GM19455 (cell line): ENCODE measurements around the gene RNF183.
"Not testable (repeated sequence)": the region's sequence is repeated elsewhere in the genome, so short reads cannot be mapped to it uniquely, and the experiment has no call there.

Source experiments
- ATAC-seq: cut with Tn5 transposase; IDR thresholded peaks from one replicate; pipeline ENCODE4 v1.9.1; 2021; ENCODE audit not compliant: unreplicated experiment

RNF183 gene

GRCh38 chr9:113317777-113318176, 14.6 kb upstream of the RNF183 start:
- ATAC-seq, result no peak

DNA sequence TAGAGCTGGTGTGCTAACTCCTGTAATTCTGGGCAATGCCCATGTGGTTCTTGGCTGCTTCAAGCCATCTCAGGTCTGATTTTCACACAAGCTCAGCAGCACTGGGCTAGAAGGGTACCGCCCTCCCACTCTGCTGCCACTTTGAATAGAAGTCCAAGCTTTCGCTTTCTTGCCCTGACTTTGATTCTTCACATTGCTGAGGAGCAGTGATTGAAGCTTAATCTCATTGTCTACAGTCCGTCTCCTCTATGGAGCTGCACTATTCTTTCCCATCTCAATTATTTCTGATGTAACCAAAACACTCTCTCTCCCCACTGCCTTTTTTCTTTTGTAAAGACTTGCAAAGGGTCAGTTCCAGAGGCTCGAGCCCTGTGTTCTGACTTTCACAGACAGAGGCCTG, 12.9 kb upstream of the RNF183 start:
- no peak for ATAC-seq

DNA sequence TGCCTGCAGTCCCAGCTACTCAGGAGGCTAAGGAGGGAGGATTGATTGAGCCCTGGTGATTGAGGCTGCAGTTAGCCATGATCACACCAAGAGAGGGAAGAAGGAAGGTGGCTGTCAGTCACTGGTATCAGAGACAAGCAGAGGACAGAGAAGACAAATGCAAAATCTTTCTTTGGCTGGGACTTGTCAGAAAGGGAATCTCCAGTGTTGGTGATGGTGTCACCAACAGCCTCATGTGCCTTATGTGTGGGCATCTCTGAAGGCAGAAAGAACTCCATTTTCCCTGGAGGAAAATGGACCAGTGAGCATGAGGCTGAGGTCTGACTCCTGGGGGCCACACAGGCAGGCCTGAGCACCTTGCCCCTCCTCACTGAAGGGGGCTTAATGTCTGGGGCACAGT, 12.1 kb upstream of the RNF183 start:
- ATAC-seq, result no peak

DNA sequence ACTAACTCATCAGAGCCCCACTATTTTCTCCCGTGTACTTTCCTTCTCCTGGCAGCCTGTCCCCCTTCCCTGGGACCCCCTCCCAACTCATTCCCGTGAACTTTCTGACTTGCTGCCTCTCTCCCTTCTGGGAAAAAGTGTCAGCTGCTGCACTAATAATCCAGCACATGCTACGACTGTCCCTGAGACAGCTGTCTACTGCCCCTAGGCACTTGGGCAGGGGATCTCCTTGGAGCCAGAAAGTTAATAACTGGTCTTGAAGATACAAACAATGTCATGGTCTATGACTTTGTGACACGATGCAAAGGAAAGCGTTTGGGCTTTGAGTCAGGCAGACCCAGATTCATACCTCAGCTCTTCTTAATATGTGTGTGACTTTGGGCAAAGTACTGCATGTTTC, 10.1 kb upstream of the RNF183 start:
- no peak for ATAC-seq

- no peak for ATAC-seq
These were observed 8.8 kb upstream of the RNF183 start for GRCh38 chr9:113311961-113312360.

DNA sequence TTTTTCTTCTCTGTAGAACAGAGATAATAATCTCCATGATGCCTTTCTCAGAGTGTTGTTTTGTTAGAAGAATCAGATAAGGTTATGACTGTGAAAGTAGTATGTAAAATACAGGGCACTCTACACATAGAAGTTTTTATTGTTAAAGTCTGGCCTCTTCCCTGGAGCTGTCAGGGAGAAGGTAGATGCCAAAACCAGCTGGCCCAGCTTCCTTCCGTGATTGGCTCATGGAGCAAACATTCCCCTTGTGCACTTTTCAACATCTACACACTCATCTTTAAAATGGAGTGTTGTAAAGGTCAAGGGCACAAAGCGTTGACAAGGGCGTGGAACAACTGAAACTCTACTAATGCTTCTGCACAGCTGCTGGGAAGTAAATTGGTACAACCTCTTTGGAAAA, 7.4 kb upstream of the RNF183 start:
- ATAC-seq, result no peak

DNA sequence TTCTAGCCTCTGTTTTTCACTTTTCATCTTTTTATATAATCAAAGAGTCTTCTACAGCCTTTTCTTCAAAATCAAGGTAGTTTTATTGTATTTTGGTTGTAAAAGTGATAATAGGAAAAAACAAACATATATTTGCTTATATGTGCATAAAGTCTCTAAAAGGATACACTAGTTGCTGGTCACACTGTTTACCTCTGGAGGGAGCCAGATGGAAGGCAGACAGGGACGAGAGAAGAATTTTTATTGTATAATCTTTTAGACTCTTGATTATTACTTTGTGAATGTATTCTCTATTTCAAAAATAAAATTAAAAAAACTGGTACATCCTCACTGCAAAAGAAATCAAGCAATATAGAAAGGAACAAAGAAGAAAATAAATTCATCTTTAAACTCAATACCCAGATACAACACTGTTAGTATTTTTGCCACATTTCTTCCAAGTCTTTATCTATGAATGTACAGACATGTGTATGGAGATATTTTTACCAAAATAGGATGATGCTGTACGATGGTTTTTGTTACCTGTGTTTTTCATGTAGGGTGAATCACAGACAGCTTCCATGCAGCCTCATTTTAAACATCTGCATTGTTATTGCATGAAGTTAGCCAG, 6.1 kb upstream of the RNF183 start:
- no peak for ATAC-seq

GRCh38 chr9:113307396-113307975, 4.3 kb upstream of the RNF183 start:
- ATAC-seq, result no peak

- no peak for ATAC-seq
These were observed 3.4 kb upstream of the RNF183 start for GRCh38 chr9:113306566-113306965.

- ATAC-seq, result no peak
These were observed 1.6 kb downstream of the RNF183 start for GRCh38 chr9:113301548-113301947.

GRCh38 chr9:113299800-113300292, 3.3 kb downstream of the RNF183 start:
- ATAC-seq, result no peak

GRCh38 chr9:113298924-113299770, 4.0 kb downstream of the RNF183 start:
- ATAC-seq, result no peak

DNA sequence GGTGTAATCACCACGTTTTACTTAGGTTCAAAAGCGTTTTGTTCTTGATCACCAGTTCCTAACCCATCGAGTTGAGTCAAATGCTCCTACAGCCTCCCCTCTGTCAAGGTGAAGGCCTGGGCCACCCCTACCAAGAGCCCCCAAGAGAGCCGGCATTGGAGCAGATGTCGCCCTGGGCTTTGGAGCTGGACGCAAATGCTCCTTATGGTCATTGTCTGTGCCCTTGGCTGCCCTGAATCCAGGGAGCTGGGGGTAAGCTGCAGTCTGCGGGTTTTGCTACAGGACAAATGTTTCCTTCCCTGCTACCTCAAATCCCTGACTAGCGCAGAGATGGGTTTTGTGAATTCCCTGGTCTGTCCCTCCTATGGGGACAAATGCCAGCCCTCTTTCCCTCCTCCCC, 4.9 kb downstream of the RNF183 start:
- no peak for ATAC-seq

DNA sequence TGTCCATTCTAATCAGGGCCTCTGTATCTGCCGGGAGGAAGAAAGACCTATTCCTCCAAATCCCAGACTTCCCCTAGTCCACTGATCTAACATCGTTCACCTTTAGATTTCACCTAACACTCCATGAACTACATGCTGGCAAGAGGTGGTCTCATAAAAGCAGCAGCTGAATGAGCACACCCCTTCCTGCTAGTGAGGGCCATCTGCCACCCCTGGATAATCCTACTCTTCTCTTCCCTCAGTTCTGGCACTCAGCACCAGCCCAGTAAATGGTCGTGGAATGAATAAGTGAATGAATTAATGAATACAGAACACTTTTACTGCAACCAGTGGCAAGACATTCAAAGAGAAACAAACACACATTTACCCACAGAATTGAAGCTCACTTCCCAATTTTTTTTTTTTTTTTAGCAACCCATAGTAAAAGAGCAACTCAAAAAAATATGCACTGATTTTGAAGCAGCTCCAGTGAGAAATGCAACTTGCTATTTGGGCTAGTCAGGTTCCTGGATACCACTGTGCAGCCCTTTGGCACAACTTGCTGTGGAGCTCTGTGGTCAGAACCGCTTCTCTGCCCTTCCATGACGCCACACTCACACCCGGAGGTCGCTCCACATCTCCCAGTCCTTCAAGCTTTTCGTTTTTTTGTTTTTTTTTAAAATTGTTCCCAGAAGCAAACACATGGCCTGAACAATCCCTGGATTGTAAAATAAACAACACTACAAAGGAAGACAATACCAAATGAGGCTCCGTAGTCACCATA, 6.2 kb downstream of the RNF183 start:
- ATAC-seq, result no peak

- ATAC-seq, result not testable (repeated sequence)
These were observed 6.9 kb downstream of the RNF183 start for GRCh38 chr9:113296247-113296646.

DNA sequence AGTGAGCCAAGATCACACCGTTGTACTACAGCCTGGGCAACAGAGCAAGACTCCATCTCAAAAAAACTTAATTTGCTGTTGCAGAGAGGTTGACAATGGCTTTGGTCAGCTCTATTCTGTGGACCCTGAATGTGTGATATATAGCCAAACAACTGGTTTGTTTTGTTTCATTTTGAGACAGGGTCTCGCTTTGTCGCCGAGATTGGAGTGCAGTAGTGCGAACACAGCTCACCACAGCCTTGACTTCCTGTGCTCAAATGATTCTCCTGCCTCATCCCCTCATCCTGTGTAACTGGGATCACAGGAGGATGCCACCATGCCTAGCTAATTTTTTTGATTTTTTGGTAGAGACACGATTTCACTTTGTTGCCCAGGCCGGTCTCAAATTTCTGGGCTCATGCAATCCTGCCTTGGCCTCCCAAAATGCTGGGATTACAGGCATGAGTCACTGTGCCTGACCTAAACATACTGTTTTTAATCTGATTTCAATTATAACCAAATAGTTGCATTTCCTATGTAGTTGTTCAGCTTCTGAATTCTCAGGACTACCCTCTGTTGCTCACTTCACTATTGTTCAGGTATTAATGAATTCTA, 9.8 kb downstream of the RNF183 start:
- no peak for ATAC-seq

- ATAC-seq, result no peak
These were observed 13.0 kb downstream of the RNF183 start for GRCh38 chr9:113290052-113290607.

DNA sequence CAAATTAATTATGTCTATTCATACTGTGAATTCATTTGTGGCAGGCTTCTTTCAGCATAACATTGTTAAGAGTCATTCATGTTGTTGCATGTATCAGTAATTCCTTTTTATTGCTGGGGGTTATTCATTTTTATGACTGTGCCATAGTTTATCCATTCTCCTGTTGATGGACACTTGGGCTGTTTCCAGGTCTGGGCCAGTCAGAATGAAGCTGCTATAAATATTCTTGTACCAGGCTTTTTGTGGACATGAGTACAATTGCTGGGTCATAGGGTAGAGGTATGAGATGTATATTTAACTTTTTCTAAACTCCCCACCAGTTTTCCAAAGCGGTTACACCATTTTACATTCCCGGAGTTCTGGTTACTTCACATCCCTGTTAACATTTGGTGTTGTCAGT, 14.1 kb downstream of the RNF183 start:
- ATAC-seq, result no peak

GRCh38 chr9:113281356-113281755, 21.8 kb downstream of the RNF183 start:
- ATAC-seq, result no peak

- ATAC-seq, result no peak
These were observed 24.3 kb downstream of the RNF183 start for GRCh38 chr9:113278840-113279239.
